GM19328 (cell line): Measurements from ENCODE around the gene CASKIN2.
A peak's percentile ranks its signal among the peaks of the same experiment; 100 is the strongest.

Experiments used
- ATAC-seq: cut with Tn5 transposase; IDR thresholded peaks from one replicate; pipeline ENCODE4 v1.9.1; 2021; ENCODE audit warnings: mild to moderate bottlenecking, moderate library complexity; ENCODE audit not compliant: unreplicated experiment

CASKIN2 gene

GRCh38 chr17:75515496-75516254 lies at the start of gene CASKIN2:
Gene CASKIN2, minus strand, starts transcription at chr17:75515537. Its CDS starts 1,733 bp downstream, at chr17:75513804.
- peak; percentile 26 for ATAC-seq

GRCh38 chr17:75565066-75565465 lies 49.7 kb upstream of the CASKIN2 start:
- ATAC-seq = no peak

DNA sequence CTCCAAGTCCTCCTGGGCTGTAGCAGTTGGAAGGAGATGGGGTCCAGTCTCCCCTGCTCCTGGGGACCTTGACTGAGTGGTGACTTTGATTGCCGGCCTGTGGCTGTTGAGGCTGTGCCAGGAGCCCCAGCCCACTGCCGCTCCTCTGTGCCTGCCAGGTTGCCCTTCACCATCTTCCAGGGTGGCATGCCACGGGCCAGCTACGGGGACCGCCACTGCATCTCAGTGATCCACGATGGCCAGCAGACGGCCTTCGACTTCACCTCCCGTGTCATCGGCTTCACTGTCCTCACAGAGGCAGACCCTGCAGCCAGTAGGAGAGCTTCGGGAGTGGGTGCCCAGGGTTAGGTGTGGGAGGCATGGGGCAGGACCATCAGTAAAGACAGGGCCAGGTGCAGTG lies 48.9 kb upstream of the CASKIN2 start:
- ATAC-seq = no peak

DNA sequence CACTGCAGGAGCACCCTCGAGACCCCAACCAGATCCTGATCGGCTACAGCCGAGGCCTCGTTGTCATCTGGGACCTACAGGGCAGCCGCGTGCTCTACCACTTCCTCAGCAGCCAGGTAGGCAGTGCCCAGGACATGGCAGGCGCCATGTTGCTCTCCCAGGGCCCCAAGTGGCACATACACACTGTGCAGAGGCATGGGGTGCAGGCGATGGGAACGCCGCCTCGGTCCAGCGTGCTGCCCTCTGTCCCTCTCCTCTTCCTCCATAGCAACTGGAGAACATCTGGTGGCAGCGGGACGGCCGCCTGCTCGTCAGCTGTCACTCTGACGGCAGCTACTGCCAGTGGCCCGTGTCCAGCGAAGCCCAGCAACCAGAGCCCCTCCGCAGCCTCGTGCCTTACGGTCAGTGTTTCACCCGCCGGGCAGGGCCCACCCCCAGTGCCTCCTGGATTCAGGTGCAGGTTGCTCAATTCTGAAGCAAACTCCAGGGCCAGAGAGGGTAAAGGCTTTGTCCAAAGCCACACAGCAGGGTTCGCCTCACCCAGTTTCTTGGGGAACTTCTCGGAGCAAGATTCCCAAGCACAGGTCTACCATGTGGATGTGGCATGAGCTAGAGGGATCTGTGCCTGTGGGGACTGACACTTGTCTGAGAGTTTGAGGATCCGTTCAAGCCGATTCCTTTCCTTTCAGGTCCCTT lies 47.9 kb upstream of the CASKIN2 start:
- ATAC-seq = no peak

DNA sequence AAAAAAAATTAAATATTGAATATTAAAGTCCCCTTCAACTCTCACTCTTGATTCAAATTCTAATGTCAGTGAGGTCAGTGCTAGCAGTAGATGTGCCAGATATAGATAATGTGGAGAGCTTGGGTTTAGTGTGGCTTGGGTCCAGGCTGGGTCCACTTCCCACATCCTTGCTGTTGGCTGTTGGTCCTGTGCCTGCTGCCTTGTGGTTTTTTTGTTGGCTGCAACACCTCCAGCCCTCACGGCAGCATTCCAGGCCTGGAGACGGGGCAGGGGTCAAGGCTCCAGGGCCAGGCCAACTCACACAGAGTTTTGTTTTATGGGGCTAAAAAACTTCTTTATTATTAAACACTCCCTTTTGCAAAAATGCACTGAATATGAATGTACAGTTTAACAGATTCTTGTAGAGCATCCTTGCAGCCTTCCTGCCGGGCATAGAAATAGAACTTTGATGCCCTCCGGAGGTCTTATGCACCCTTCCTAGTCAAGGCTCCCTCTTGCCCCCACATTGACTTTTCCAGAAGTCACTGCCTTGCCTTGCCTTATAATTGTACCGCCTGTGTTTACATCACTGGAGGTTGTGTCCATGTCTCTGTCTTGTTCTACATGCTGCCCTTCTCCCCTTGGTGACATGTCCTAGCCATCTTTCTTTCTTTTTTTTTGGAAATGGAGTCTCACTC lies 46.7 kb upstream of the CASKIN2 start:
- no peak for ATAC-seq

DNA sequence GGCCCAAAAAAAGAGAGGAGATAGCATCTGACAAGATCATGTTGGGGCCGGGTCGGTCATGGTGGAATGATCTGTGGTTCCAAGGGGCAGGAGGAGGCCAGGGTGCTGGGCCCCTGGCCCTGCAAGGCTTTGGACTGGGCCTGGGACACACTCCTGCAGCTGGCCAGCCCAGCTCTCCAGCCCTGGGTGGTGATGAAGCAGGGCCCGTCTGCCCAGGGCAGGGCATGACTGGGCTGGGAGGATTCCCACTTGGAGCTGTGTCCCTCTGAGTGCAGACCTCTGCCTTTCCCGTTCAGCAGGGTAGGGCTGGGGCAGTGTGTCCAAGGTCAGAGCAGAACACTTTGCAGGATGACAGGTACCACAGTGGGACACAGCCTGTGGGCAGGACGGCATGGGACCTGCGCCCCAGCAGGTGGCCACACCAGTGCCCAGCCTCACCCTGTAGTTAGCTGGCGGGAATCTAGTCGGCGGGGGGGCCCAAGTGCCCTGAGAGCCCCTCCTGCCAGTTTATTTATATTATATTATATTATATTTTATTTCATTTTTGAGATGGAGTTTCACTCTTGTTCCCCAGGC lies 44.7 kb upstream of the CASKIN2 start:
- ATAC-seq = no peak

DNA sequence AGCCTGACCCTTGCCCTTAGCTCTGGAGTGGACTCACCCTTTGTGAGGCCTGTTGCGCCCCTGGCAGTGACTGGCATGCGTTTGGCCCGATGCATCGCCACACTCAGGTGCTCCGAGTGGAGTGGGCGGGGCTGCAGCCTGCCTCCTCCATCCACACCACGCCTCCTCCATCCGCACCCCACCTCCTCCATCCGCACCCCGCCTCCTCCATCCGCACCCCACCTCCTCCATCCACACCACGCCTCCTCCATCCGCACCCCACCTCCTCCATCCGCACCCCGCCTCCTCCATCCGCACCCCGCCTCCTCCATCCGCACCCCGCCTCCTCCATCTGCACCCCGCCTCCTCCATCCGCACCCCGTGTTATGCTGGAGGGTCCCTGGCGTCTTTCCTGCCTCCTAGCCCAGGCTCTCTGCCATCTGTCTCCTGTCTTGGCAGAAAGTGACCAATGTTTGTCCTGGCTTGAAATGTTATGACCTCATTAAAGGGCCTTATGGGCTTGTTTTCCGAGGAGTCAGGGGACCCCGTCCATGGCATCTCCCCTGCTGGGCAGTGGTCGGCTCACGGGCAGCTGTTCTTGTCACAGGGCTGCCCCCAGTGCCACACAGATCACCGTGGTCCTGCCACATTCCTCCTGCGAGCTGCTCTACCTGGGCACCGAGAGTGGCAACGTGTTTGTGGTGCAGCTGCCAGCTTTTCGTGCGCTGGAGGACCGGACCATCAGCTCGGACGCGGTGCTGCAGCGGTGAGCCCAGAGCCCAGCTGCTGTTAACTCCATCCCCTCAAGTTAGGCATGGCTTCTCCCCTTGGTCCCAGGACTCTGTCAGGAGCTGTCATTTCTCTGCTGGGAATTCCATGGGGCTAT lies 43.6 kb upstream of the CASKIN2 start:
- ATAC-seq = no peak

- ATAC-seq = no peak
These were observed 42.7 kb upstream of the CASKIN2 start for GRCh38 chr17:75557852-75558665.

DNA sequence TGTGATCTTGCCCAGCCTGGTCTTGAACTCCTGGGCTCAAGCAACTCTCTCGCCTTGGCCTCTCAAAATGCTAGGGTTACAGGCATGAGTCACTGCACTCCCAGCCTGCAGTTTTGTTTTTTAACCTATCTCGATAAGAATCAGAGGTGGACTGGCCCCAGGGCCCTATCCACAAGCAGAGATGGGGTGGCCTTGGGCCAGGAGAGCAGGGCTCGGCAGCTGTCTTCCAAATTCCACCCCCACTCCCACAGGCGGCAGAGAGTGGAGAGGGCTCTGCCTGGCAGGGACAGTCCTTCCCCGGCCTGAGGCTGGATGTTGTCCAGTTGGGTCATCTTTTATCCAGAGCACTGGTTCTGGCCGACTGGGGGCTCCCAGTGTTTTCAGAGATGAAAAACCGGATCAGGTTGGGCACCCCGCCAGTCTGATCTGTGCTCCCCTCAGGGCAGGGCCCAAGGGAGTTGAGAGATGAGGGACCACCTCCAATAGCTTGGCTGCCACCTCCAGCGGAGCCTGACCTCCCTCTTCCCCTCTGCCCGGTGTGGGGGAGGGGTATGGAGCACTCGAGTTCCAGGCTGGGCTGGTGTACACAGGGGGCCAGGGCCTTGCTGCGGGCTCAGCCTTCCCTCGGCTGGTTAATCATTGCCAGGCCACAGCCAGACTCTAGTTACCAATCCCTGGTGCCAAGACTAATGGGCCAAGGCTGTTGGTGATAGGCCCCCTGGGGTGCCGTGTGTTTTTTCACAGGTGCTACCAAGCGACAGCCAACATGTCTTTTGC lies 41.9 kb upstream of the CASKIN2 start:
- no peak for ATAC-seq

DNA sequence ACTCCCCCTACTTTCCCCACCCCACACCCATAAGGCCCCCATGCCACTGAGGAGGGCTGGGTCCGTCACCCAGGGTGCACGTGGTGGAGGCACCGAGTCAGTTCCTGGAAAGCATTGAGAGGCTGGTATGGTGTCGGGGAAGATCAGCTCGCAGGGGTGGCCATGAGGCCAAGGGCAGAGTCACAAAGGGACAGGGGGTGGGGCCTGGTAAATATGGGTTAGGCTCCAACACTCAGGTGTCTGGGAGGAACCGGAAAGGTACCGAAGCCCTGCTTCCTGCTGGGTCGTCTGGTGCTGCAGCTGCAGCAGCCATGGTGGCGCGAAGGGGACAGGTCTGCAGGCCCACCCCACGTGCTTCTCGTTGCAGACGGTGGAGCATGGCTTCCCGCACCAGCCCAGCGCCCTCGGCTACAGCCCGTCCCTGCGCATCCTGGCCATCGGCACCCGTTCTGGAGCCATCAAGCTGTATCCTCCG lies 40.4 kb upstream of the CASKIN2 start:
- ATAC-seq = no peak

DNA sequence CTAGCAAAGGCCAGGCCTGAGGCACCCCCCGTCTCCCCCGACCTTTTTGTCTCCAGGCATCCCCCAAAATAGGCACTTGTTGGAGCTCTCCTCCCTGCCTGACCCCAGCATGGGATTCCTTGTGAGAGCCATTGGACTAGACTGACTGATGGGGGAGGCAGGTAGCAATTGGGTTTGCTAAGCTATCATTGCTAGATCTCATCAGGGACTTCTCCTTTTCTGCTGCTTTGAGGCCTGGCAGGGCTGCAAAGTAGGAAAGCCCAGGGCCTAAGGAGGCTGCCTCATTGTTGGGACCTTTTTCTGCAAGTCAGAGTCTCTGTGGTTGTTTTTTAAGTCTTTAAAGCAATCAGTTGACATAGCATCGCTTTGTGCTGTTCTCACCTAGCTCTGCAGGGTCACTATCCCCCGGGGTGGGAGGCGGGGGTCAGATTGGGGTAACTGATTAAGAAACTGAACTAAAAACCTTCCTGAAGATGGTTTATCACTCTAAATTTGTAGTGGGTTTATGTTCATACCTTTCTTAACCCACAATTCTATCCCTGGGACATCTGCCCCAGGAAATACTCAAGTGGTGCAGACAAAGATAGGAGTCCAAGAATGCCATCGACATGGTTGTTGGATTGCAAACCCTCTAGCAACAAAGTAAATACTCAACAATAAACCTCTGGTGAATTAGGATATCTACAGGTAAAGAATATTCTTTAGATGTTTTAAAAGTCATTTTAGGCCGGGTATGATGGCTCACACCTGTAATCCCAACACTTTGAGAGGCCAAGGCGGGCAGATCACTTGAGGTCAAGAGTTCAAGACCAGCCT lies 38.2 kb upstream of the CASKIN2 start:
- ATAC-seq = no peak

- ATAC-seq = no peak
These were observed 37.3 kb upstream of the CASKIN2 start for GRCh38 chr17:75552425-75553294.

DNA sequence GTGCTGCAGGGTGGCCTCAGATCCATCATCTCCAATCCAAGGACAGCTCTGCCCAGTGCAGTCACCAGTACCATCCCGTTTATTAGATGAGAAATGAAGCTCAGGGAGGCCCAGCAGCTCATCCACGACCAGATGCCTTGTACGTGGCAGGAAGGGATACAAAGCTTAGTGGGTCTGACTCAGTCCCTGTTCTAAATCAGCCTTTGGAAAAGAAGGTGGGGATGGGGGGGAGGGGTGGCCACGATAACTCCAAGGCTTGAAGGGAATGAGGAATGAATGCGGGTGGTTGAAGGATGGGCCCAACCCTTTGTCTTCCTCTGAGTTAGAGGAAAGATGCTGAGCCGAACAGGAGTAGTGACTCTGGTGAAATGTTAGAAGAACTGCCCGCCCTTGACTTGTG lies 35.9 kb upstream of the CASKIN2 start:
- no peak for ATAC-seq

GRCh38 chr17:75550139-75550465 lies 34.8 kb upstream of the CASKIN2 start:
- ATAC-seq = no peak

GRCh38 chr17:75549246-75550138 lies 34.2 kb upstream of the CASKIN2 start:
- ATAC-seq = no peak

DNA sequence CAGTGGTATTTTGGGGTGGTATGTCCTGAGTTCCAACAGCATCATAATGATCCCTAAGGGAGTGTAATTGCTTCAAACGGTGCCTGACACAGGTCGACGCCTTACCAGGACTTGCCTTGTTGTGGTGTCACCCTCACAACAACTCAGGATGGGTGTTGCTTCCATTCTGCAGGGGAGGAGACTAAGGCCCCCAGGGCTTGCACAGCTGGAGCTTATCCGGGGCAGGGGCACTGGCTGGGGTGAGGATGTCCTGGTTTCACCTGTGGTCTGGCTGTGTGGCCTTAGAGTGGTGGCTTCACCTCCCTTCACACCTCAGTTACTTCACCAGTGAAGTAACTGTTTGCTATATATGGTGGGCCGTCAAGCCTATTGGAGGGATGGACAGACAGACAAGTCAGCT lies 33.5 kb upstream of the CASKIN2 start:
- ATAC-seq = no peak
